Fibroblast of mammary gland (primary cell): ENCODE results near the gene HIRA.
"Not testable (repeated sequence)": the region's sequence is repeated elsewhere in the genome, so short reads cannot be mapped to it uniquely, and the experiment has no call there.

Experiments used
- DNase-seq: peaks from one replicate; pipeline ENCODE4 v3.0.0-alpha.2; 2010; ENCODE audit warnings: low read depth
- H3K4me3 ChIP-seq: 2 replicates; pipeline ENCODE4 v1.5.1; 2011; ENCODE audit warnings: low read depth, mild to moderate bottlenecking, low read length, moderate library complexity; ENCODE audit not compliant: control insufficient read depth
- CTCF ChIP-seq: conservative IDR thresholded peaks from 2 replicates; pipeline ENCODE4 v1.5.1; 2011; ENCODE audit warnings: low read depth, low read length, inconsistent platforms; ENCODE audit not compliant: control insufficient read depth, insufficient read depth

Gene HIRA

GRCh38 chr22:19321757-19322156 lies 109.8 kb downstream of the HIRA start:
- no peak overlapping the region for H3K4me3 ChIP-seq
- DNase-seq: no peak
- no peak for TF ChIP-seq CTCF

GRCh38 chr22:19320136-19320535 lies 111.4 kb downstream of the HIRA start:
- not testable (repeated sequence) for H3K4me3 ChIP-seq, DNase-seq

GRCh38 chr22:19319281-19319680 lies 112.3 kb downstream of the HIRA start:
- DNase-seq: no peak
- TF ChIP-seq CTCF: no peak
- H3K4me3 ChIP-seq: no peak overlapping the region

- no peak for TF ChIP-seq CTCF
- no peak overlapping the region for H3K4me3 ChIP-seq
- DNase-seq: no peak
Measured at GRCh38 chr22:19317865-19318264, 113.7 kb downstream of the HIRA start.

- DNase-seq: no peak
- no peak overlapping the region for H3K4me3 ChIP-seq
- TF ChIP-seq CTCF: no peak
Measured at GRCh38 chr22:19307872-19308271, 123.7 kb downstream of the HIRA start.

GRCh38 chr22:19306535-19306934 lies 125.0 kb downstream of the HIRA start:
- H3K4me3 ChIP-seq, DNase-seq: not testable (repeated sequence)

- no peak for DNase-seq
- no peak for TF ChIP-seq CTCF
- no peak overlapping the region for H3K4me3 ChIP-seq
Measured at GRCh38 chr22:19304547-19304946, 127.0 kb downstream of the HIRA start.

GRCh38 chr22:19303785-19304184 lies 127.7 kb downstream of the HIRA start:
- DNase-seq: no peak
- no peak for TF ChIP-seq CTCF
- H3K4me3 ChIP-seq: no peak overlapping the region
